OCI-LY3 (cell line): ENCODE results near the gene S1PR1.

Experiments
- EZH2phosphoT487 ChIP-seq: fragments of 200-600 bp; shearing (Covaris generic); IDR thresholded peaks from 2 replicates; pipeline ENCODE4 v1.6.1; 2018; ENCODE audit warnings: antibody characterized with exemption, mixed run types, low read depth
- TF ChIP-seq, protein P1 (sequence below): fragments of 200-600, 300-600 bp; sonication (generic); IDR thresholded peaks from 2 replicates; pipeline ENCODE4 v1.5.1; 2014; ENCODE audit warnings: antibody characterized with exemption, low read length, low read depth

DNA sequence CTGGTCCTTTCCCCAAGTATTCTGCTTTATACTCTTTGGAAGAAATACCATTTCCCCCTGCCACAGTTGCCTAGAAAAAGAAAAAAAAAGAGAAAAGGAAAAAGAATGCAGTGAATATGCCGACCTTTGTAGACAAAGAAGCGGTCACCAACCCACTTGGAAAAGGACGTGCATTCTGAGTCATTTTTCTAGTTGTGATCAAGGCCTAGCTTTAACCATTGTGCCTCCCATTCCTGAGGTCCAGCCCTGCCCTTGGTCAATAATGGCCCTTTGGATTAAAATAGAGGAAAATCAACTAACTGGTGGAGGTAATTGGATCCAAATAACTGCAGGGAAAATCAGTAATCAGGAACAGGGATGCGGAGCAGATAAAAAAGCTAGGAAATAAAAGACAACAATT, 24.8 kb downstream of the S1PR1 start:
- TF ChIP-seq, protein P1, sequence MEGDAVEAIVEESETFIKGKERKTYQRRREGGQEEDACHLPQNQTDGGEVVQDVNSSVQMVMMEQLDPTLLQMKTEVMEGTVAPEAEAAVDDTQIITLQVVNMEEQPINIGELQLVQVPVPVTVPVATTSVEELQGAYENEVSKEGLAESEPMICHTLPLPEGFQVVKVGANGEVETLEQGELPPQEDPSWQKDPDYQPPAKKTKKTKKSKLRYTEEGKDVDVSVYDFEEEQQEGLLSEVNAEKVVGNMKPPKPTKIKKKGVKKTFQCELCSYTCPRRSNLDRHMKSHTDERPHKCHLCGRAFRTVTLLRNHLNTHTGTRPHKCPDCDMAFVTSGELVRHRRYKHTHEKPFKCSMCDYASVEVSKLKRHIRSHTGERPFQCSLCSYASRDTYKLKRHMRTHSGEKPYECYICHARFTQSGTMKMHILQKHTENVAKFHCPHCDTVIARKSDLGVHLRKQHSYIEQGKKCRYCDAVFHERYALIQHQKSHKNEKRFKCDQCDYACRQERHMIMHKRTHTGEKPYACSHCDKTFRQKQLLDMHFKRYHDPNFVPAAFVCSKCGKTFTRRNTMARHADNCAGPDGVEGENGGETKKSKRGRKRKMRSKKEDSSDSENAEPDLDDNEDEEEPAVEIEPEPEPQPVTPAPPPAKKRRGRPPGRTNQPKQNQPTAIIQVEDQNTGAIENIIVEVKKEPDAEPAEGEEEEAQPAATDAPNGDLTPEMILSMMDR = no peak
- no peak for TF ChIP-seq EZH2phosphoT487
